DND-41 (cell line): ENCODE data around the gene IFI6.

Experiments used
- ATAC-seq: fragments of 200-7000 bp; cut with Tn5 transposase; 3 replicates; pipeline ENCODE4 v1.9.1; 2021; ENCODE audit warnings: low read depth; ENCODE audit not compliant: insufficient read depth
- DNase-seq: peaks from one replicate; pipeline ENCODE4 v3.0.0-alpha.2; 2020
- H2AFZ ChIP-seq: 2 replicates; pipeline ENCODE4 v1.6.0; 2012; ENCODE audit warnings: low read depth, low read length
- H3K27ac ChIP-seq: 2 replicates; pipeline ENCODE4 v1.5.1; 2012; ENCODE audit warnings: low read length, inconsistent platforms
- H3K27me3 ChIP-seq: fragments of 200-600 bp; sonication (generic); 2 replicates; pipeline ENCODE4 v1.6.0; 2012; ENCODE audit warnings: low read length, mild to moderate bottlenecking, inconsistent platforms; ENCODE audit not compliant: insufficient read depth, poor library complexity
- H3K36me3 ChIP-seq: 2 replicates; pipeline ENCODE4 v1.5.1; 2012; ENCODE audit warnings: low read length, inconsistent platforms; ENCODE audit not compliant: insufficient read depth
- H3K4me1 ChIP-seq: 2 replicates; pipeline ENCODE4 v1.5.1; 2012; ENCODE audit warnings: mild to moderate bottlenecking, low read length; ENCODE audit not compliant: insufficient read depth
- H3K4me2 ChIP-seq: 2 replicates; pipeline ENCODE4 v1.6.0; 2012; ENCODE audit warnings: mild to moderate bottlenecking, moderate library complexity, low read length, inconsistent platforms; ENCODE audit not compliant: insufficient read depth
- H3K4me3 ChIP-seq, 2 experiments: fragments of 200-600 bp in 1 of 2; shearing (Covaris generic) in 1 of 2; 2 replicates each; pipeline ENCODE4 v1.5.1; 2012 to 2016; ENCODE audit warnings: inconsistent platforms in 2 of 2, low read length in 2 of 2, mild to moderate bottlenecking in 2 of 2, low read depth in 1 of 2, moderate library complexity in 1 of 2
- H3K79me2 ChIP-seq: 2 replicates; pipeline ENCODE4 v1.6.0; 2012; ENCODE audit warnings: low read length, inconsistent platforms; ENCODE audit not compliant: insufficient read depth
- H3K9ac ChIP-seq: 2 replicates; pipeline ENCODE4 v1.6.0; 2012; ENCODE audit warnings: low read depth, mild to moderate bottlenecking, inconsistent platforms, low read length, moderate library complexity
- H3K9me3 ChIP-seq: 2 replicates; pipeline ENCODE4 v1.5.1; 2012; ENCODE audit warnings: low read length, moderate library complexity, mild to moderate bottlenecking, inconsistent platforms; ENCODE audit not compliant: insufficient read depth, severe bottlenecking
- H4K20me1 ChIP-seq: 2 replicates; pipeline ENCODE4 v1.6.0; 2012; ENCODE audit warnings: low read length; ENCODE audit not compliant: insufficient read depth
- EZH2 ChIP-seq: IDR thresholded peaks from 3 replicates; pipeline ENCODE4 v1.6.1; 2012; ENCODE audit warnings: borderline replicate concordance, low read depth, mild to moderate bottlenecking, moderate library complexity, low read length, inconsistent platforms; ENCODE audit not compliant: severe bottlenecking
- TF ChIP-seq, protein P1 (sequence below): IDR thresholded peaks from 2 replicates; pipeline ENCODE4 v1.5.1; 2012; ENCODE audit warnings: borderline replicate concordance, low read length, moderate library complexity, mild to moderate bottlenecking; ENCODE audit not compliant: poor library complexity, severe bottlenecking; ENCODE audit errors: extremely low read depth

IFI6 gene

DNA sequence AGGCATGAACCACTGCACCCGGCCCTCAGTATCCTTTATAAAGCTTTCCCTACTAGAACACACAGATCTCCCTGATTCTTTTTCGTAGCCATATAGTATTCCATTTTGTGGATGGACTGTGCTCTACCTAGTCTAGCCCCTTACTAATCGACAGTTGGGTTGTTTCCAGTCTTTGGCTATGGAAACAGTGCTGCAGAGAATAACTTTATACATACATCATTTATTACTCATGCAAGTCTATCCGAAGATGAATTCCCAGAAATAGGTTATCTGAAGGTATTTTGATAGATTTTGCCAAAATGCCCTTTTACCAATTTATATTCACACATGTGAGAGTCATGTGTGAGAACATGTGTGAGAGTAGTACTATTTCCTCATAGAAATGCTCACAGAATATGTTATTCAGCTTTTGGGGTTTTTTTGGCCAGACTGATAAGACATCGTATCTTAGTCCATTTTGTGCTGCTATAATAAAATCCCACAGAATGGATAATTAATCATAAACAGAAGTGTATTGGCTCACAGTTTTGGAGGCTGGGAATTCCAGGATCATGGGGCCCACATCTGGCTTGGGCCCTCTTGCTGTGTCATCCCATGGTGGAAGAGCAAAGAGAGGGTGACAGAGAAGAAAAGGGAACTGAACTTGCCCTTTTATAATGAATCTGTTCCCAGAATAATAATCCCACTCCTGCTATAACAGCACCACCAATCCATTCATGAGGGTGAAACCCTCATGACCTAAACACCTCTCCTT, 19.7 kb downstream of the IFI6 start:
- Histone ChIP-seq H3K9me3 (no peaks in the 10 kb centered on the region), H3K4me3 (no peak overlapping the region), H3K27me3 (no peaks in the 10 kb centered on the region), H3K36me3 (no peaks in the 10 kb centered on the region), H4K20me1 (no peaks in the 10 kb centered on the region), H3K9ac (no peak overlapping the region), H3K4me2 (no peak overlapping the region), H3K27ac (0 out of 2 replicates have a peak overlapping the region, but pooled peaks have one; percentile 39), H2AFZ (no peak overlapping the region), H3K79me2 (no peaks in the 10 kb centered on the region), H3K4me1 (peaks cover 22% of the 10 kb centered on the region)
- ATAC-seq (no peak), DNase-seq (no peak)
- TF ChIP-seq, protein P1, sequence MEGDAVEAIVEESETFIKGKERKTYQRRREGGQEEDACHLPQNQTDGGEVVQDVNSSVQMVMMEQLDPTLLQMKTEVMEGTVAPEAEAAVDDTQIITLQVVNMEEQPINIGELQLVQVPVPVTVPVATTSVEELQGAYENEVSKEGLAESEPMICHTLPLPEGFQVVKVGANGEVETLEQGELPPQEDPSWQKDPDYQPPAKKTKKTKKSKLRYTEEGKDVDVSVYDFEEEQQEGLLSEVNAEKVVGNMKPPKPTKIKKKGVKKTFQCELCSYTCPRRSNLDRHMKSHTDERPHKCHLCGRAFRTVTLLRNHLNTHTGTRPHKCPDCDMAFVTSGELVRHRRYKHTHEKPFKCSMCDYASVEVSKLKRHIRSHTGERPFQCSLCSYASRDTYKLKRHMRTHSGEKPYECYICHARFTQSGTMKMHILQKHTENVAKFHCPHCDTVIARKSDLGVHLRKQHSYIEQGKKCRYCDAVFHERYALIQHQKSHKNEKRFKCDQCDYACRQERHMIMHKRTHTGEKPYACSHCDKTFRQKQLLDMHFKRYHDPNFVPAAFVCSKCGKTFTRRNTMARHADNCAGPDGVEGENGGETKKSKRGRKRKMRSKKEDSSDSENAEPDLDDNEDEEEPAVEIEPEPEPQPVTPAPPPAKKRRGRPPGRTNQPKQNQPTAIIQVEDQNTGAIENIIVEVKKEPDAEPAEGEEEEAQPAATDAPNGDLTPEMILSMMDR = no peak
- no peak for TF ChIP-seq EZH2

- Histone ChIP-seq H3K27me3 (no peaks in the 10 kb centered on the region), H3K4me3 (no peak overlapping the region), H3K4me1 (peaks cover 18% of the 10 kb centered on the region), H2AFZ (no peak overlapping the region), H3K9ac (no peak overlapping the region), H3K9me3 (no peaks in the 10 kb centered on the region), H3K27ac (peak overlapping the region; percentile 38), H3K79me2 (no peaks in the 10 kb centered on the region), H4K20me1 (no peaks in the 10 kb centered on the region), H3K36me3 (no peaks in the 10 kb centered on the region), H3K4me2 (no peak overlapping the region)
- TF ChIP-seq EZH2 = no peak
- TF ChIP-seq, protein P1 = no peak
- peak; percentile 56; the same call in 2 of the 3 replicates for ATAC-seq
- DNase-seq = no peak
These were observed 21.3 kb downstream of the IFI6 start for GRCh38 chr1:27650539-27651175.

GRCh38 chr1:27650171-27650538, 21.8 kb downstream of the IFI6 start:
- no peak for ATAC-seq
- H3K27me3 ChIP-seq = no peaks in the 10 kb centered on the region
- TF ChIP-seq EZH2 = no peak
- TF ChIP-seq, protein P1 = no peak
- H3K36me3 ChIP-seq = no peaks in the 10 kb centered on the region
- no peaks in the 10 kb centered on the region for H4K20me1 ChIP-seq
- no peaks in the 10 kb centered on the region for H3K79me2 ChIP-seq
- H3K4me1 ChIP-seq = peaks cover 18% of the 10 kb centered on the region
- H3K9me3 ChIP-seq = no peaks in the 10 kb centered on the region
- peak overlapping the region; percentile 38; the same call in 1 of the 2 replicates for H3K27ac ChIP-seq
- H2AFZ ChIP-seq = no peak overlapping the region
- no peak overlapping the region for H3K4me2 ChIP-seq
- H3K9ac ChIP-seq = no peak overlapping the region
- DNase-seq = no peak
- H3K4me3 ChIP-seq = no peak overlapping the region
